Activated CD4-positive, alpha-beta T cell treated with anti-CD3 and anti-CD28 coated beads, Interleukin-2, amount 10 ng/mL, durations not matched to agents 7 days and 5 days (primary cell): ENCODE data around the gene EHMT2. TPM values are rescaled to one million over a fixed set of nuclear protein-coding genes. Genes with fewer than 3 reads are reported as not detected.
"Not testable (repeated sequence)": the region's sequence is repeated elsewhere in the genome, so short reads cannot be mapped to it uniquely, and the experiment has no call there.

Experiments used
- CTCF ChIA-PET: fragments of 350-600 bp; sonication (Branson Sonifier 250); formaldehyde crosslinking; loops from one replicate; lab custom pipeline; 2021; ENCODE audit warnings: antibody characterized with exemption; lab: Charles Lee
- POLR2A ChIA-PET: fragments of 350-600 bp; sonication (Branson Sonifier 250); formaldehyde crosslinking; loops from one replicate; lab custom pipeline; 2021; ENCODE audit warnings: antibody characterized with exemption; lab: Charles Lee
- DNase-seq: peaks from one replicate; pipeline ENCODE4 v3.0.0-alpha.2; 2020
- H3K27ac Mint-ChIP-seq: one replicate; pipeline ENCODE4 v1.8.0; 2021; ENCODE audit warnings: mild to moderate bottlenecking, moderate library complexity, mixed read lengths
- H3K27me3 Mint-ChIP-seq: one replicate; pipeline ENCODE4 v1.8.0; 2021; ENCODE audit warnings: mixed read lengths
- H3K36me3 Mint-ChIP-seq: one replicate; pipeline ENCODE4 v1.8.0; 2021; ENCODE audit warnings: low read depth, mixed read lengths
- H3K4me1 Mint-ChIP-seq: one replicate; pipeline ENCODE4 v1.8.0; 2021; ENCODE audit warnings: mixed read lengths
- H3K4me3 Mint-ChIP-seq: one replicate; pipeline ENCODE4 v1.8.0; 2021; ENCODE audit warnings: mild to moderate bottlenecking, moderate library complexity, mixed read lengths
- H3K9me3 Mint-ChIP-seq: one replicate; pipeline ENCODE4 v1.8.0; 2021; ENCODE audit warnings: mixed read lengths
- total RNA-seq, 2 experiments: library from RNA; stranded (reverse); gene quantifications; one replicate each; pipeline ENCODE4 v1.2.3, GENCODE V29; 2021

The EHMT2 gene
- total RNA-seq, 2 experiments from 2014 or later, result 70.4 to 71.6 TPM

GRCh38 chr6:31871046-31871659, 26.3 kb downstream of the EHMT2 start:
- no peak overlapping the region for H3K27ac Mint-ChIP-seq
- H3K27me3 Mint-ChIP-seq, result peaks cover 3% of the 10 kb centered on the region
- H3K4me1 Mint-ChIP-seq, result peaks cover 10% of the 10 kb centered on the region
- POLR2A ChIA-PET, result no interaction called here
- H3K4me3 Mint-ChIP-seq, result no peak overlapping the region
- H3K9me3 Mint-ChIP-seq, result no peaks in the 10 kb centered on the region
- H3K36me3 Mint-ChIP-seq, result no peaks in the 10 kb centered on the region
- CTCF ChIA-PET, result interaction anchor here (1.3 kb wide), 1 partner anchor 50 kb away, joined by 6 read pairs; no protein-coding TSS in a partner anchor
- DNase-seq, result no peak

- Mint-ChIP-seq H3K27me3 (peaks cover 3% of the 10 kb centered on the region), H3K4me3 (no peak overlapping the region), H3K4me1 (peaks cover 8% of the 10 kb centered on the region)
Observed at GRCh38 chr6:31870385-31870921, 27.0 kb downstream of the EHMT2 start.

GRCh38 chr6:31869343-31869742, 28.2 kb downstream of the EHMT2 start:
- Mint-ChIP-seq H3K27me3 (peaks cover 3% of the 10 kb centered on the region), H3K27ac (no peak overlapping the region), H3K4me3 (no peak overlapping the region), H3K36me3 (no peaks in the 10 kb centered on the region), H3K4me1 (peaks cover 12% of the 10 kb centered on the region), H3K9me3 (no peaks in the 10 kb centered on the region)
- no peak for DNase-seq
- CTCF ChIA-PET, result interaction anchor here (0.7 to 1.0 kb wide), 2 partner anchors 13 to 957 kb away, joined by 3 to 5 read pairs; no protein-coding TSS in a partner anchor
- POLR2A ChIA-PET, result no interaction called here

More at GRCh38 chr6:31870385-31870921, 27.0 kb downstream of the EHMT2 start:
- CTCF ChIA-PET, result interaction anchor here (1.3 kb wide), 1 partner anchor 49 kb away, joined by 6 read pairs; no protein-coding TSS in a partner anchor
- POLR2A ChIA-PET, result no interaction called here
- no peak for DNase-seq
- Mint-ChIP-seq H3K9me3 (no peaks in the 10 kb centered on the region), H3K27ac (no peak overlapping the region), H3K36me3 (no peaks in the 10 kb centered on the region)

GRCh38 chr6:31868658-31868971, 28.9 kb downstream of the EHMT2 start:
- H3K36me3 Mint-ChIP-seq, H3K27ac Mint-ChIP-seq, DNase-seq, H3K27me3 Mint-ChIP-seq, POLR2A ChIA-PET, H3K4me3 Mint-ChIP-seq, H3K9me3 Mint-ChIP-seq: not testable (repeated sequence)
- H3K4me1 Mint-ChIP-seq, result peaks cover 19% of the 10 kb centered on the region
- CTCF ChIA-PET, result interaction anchor here (0.6 to 1.0 kb wide), 3 partner anchors 12 to 61 kb away, joined by 5 to 7 read pairs (median 5); partner anchors contain the start of gene HSPA1B

- no peaks in the 10 kb centered on the region for H3K27me3 Mint-ChIP-seq
- CTCF ChIA-PET, result interaction anchor here (0.7 to 2.0 kb wide), 3 partner anchors 11 to 179 kb away, joined by 3 to 7 read pairs (median 4); no protein-coding TSS in a partner anchor
- no peak for DNase-seq
- H3K4me3 Mint-ChIP-seq, result peak overlapping the region; percentile 45
- H3K9me3 Mint-ChIP-seq, result no peaks in the 10 kb centered on the region
- H3K4me1 Mint-ChIP-seq, result peaks cover 27% of the 10 kb centered on the region
- POLR2A ChIA-PET, result no interaction called here
- H3K36me3 Mint-ChIP-seq, result no peaks in the 10 kb centered on the region
- H3K27ac Mint-ChIP-seq, result peak overlapping the region; percentile 59
Observed at GRCh38 chr6:31865205-31866118, 32.0 kb downstream of the EHMT2 start.

- ChIA-PET CTCF (interaction anchor here (0.9 to 2.0 kb wide), 3 partner anchors 15 to 29 kb away, joined by 3 to 7 read pairs (median 3); no protein-coding TSS in a partner anchor), POLR2A (no interaction called here)
- Mint-ChIP-seq H3K9me3 (no peaks in the 10 kb centered on the region), H3K36me3 (no peaks in the 10 kb centered on the region), H3K27me3 (no peaks in the 10 kb centered on the region), H3K4me1 (peaks cover 27% of the 10 kb centered on the region), H3K4me3 (peak overlapping the region; percentile 85), H3K27ac (no peak overlapping the region)
- DNase-seq, result no peak
Observed at GRCh38 chr6:31864818-31865204, 32.7 kb downstream of the EHMT2 start.

- H3K4me3 Mint-ChIP-seq, result peak overlapping the region; percentile 85
- H3K36me3 Mint-ChIP-seq, H3K27me3 Mint-ChIP-seq, DNase-seq, H3K9me3 Mint-ChIP-seq, POLR2A ChIA-PET: not testable (repeated sequence)
- peaks cover 27% of the 10 kb centered on the region for H3K4me1 Mint-ChIP-seq
- CTCF ChIA-PET, result interaction anchor here (0.6 to 2.0 kb wide), 8 partner anchors 16 to 226 kb away, joined by 3 to 8 read pairs (median 3); partner anchors contain the start of gene CLIC1
- H3K27ac Mint-ChIP-seq, result peak overlapping the region; percentile 91
Observed at GRCh38 chr6:31864123-31864562, 33.4 kb downstream of the EHMT2 start.

- POLR2A ChIA-PET, result interaction anchor here (0.5 to 1.0 kb wide), 4 partner anchors 75 to 200 kb away, joined by 3 to 14 read pairs (median 4); no protein-coding TSS in a partner anchor
- Mint-ChIP-seq H3K36me3 (peaks cover 4% of the 10 kb centered on the region), H3K4me3 (peak within 1 kb of the TSS; percentile 85), H3K4me1 (peaks cover 27% of the 10 kb centered on the region), H3K27me3 (no peaks in the 10 kb centered on the region), H3K9me3 (no peaks in the 10 kb centered on the region), H3K27ac (peak within 1 kb of the TSS; percentile 91)
- peak; percentile 100 for DNase-seq
- CTCF ChIA-PET, result interaction anchor here (0.7 to 1.9 kb wide), 9 partner anchors 13 to 320 kb away, joined by 3 to 8 read pairs (median 3); partner anchors contain the start of genes DDAH2 and EHMT2
Observed at GRCh38 chr6:31862344-31863235, 34.9 kb downstream of the EHMT2 start, which contains the start of gene NEU1. NEU1 (minus strand) TSS chr6:31862821; CDS start chr6:31862776, 45 bp downstream.

GRCh38 chr6:31861919-31862343, 35.6 kb downstream of the EHMT2 start:
- peak overlapping the region; percentile 85 for H3K4me3 Mint-ChIP-seq
- H3K27me3 Mint-ChIP-seq, result no peaks in the 10 kb centered on the region
- peaks cover 4% of the 10 kb centered on the region for H3K36me3 Mint-ChIP-seq
- POLR2A ChIA-PET, result no interaction called here
- no peak for DNase-seq
- peak overlapping the region; percentile 91 for H3K27ac Mint-ChIP-seq
- CTCF ChIA-PET, result interaction anchor here (0.7 to 1.4 kb wide), 3 partner anchors 13 to 320 kb away, joined by 3 to 5 read pairs (median 3); partner anchors contain the start of gene DDAH2
- peaks cover 27% of the 10 kb centered on the region for H3K4me1 Mint-ChIP-seq
- H3K9me3 Mint-ChIP-seq, result no peaks in the 10 kb centered on the region

- H3K27ac Mint-ChIP-seq, result no peak overlapping the region
- POLR2A ChIA-PET, result no interaction called here
Observed at GRCh38 chr6:31861150-31861549, 36.3 kb downstream of the EHMT2 start.

GRCh38 chr6:31860349-31860748, 37.1 kb downstream of the EHMT2 start:
- Mint-ChIP-seq H3K9me3 (no peaks in the 10 kb centered on the region), H3K36me3 (peaks cover 4% of the 10 kb centered on the region), H3K4me1 (peaks cover 27% of the 10 kb centered on the region), H3K27me3 (no peaks in the 10 kb centered on the region), H3K27ac (no peak overlapping the region), H3K4me3 (no peak overlapping the region)
- no peak for DNase-seq
- POLR2A ChIA-PET, result no interaction called here
- CTCF ChIA-PET, result no interaction called here

More at GRCh38 chr6:31861150-31861549, 36.3 kb downstream of the EHMT2 start:
- no peaks in the 10 kb centered on the region for H3K9me3 Mint-ChIP-seq
- peak overlapping the region; percentile 85 for H3K4me3 Mint-ChIP-seq
- DNase-seq, result no peak
- CTCF ChIA-PET, result no interaction called here
- no peaks in the 10 kb centered on the region for H3K27me3 Mint-ChIP-seq
- H3K36me3 Mint-ChIP-seq, result peaks cover 4% of the 10 kb centered on the region
- H3K4me1 Mint-ChIP-seq, result peaks cover 27% of the 10 kb centered on the region
